PFSK-1 (cell line): Measurements from ENCODE around the gene MAGI1.

Source experiments
- FOXP2 ChIP-seq: optimal IDR thresholded peaks from 2 replicates; pipeline ENCODE3; 2011; ENCODE audit warnings: borderline replicate concordance, control low read depth, inconsistent platforms; ENCODE audit not compliant: insufficient read depth; ENCODE audit errors: extremely low read length, extremely low read depth
- POLR2AphosphoS5 ChIP-seq: IDR thresholded peaks from 2 replicates; pipeline ENCODE4 v1.6.1; 2012; ENCODE audit warnings: low read depth, mild to moderate bottlenecking, control low read depth, low read length, moderate library complexity
- TAF1 ChIP-seq: IDR thresholded peaks from 2 replicates; pipeline ENCODE4 v1.6.1; 2012; ENCODE audit warnings: low read length, control low read depth, borderline replicate concordance; ENCODE audit not compliant: insufficient read depth

- no peak for TF ChIP-seq FOXP2
- no peak for TF ChIP-seq TAF1
- no peak for TF ChIP-seq POLR2AphosphoS5
Observed at GRCh38 chr3:65584913-65585312, 453.8 kb downstream of the MAGI1 start.
